Upper lobe of left lung (tissue), 6 donors: ENCODE data around the gene WDSUB1. TPM values are rescaled to one million over a fixed set of nuclear protein-coding genes. Genes with fewer than 3 reads are reported as not detected.

Experiments
- ATAC-seq, 2 donors: fragments of 200-7000 bp; cut with Tn5 transposase; one replicate each; pipeline ENCODE4 v1.9.1; 2022; ENCODE audit warnings: mild to moderate bottlenecking in 2 of 2, moderate library complexity in 2 of 2; ENCODE audit not compliant: low FRiP score in 2 of 2
- DNase-seq, 2 donors: peaks; one replicate each; pipeline ENCODE4 v3.0.0-alpha.2; 2019 to 2020
- H3K27ac ChIP-seq, 4 donors: fragments of 200-600 bp; sonication (generic); one replicate each; pipeline ENCODE4 v1.5.1; 2016 to 2019
- H3K27me3 ChIP-seq, 4 donors: fragments of 200-600 bp; sonication (generic); one replicate each; pipeline ENCODE4 v1.5.1; 2017 to 2019
- H3K36me3 ChIP-seq, 4 donors: fragments of 200-600 bp; sonication (generic); one replicate each; pipeline ENCODE4 v1.5.1; 2016 to 2019
- H3K4me1 ChIP-seq, 4 donors: fragments of 200-600 bp; sonication (generic); one replicate each; pipeline ENCODE4 v1.5.1; 2018 to 2019
- H3K4me3 ChIP-seq, 4 donors: fragments of 200-600 bp; sonication (generic); one replicate each; pipeline ENCODE4 v1.5.1; 2017 to 2019; ENCODE audit warnings: mild to moderate bottlenecking in 2 of 4, moderate library complexity in 1 of 4
- H3K9me3 ChIP-seq, 4 donors: fragments of 200-600 bp; sonication (generic); one replicate each; pipeline ENCODE4 v1.5.1; 2018 to 2019
- EP300 ChIP-seq, 4 donors: sonication (generic); formaldehyde crosslinking; IDR thresholded peaks; one replicate each; pipeline ENCODE4 v1.5.1; 2017; ENCODE audit warnings: antibody characterized with exemption in 4 of 4, control low read depth in 2 of 4
- POLR2A ChIP-seq, 4 donors: fragments of 450-650 bp; IDR thresholded peaks; one replicate each; pipeline ENCODE4 v1.5.1; 2016 to 2017; ENCODE audit warnings: antibody characterized with exemption in 4 of 4, mild to moderate bottlenecking in 2 of 4
- POLR2AphosphoS5 ChIP-seq, 2 donors: sonication (generic); formaldehyde crosslinking; IDR thresholded peaks; one replicate each; pipeline ENCODE4 v1.5.1; 2017; ENCODE audit warnings: antibody characterized with exemption in 2 of 2
- WGBS, 2 donors: methylation state at CpG; one replicate each; pipeline ENCODE4 v1.1.5; 2017 to 2018; 5-methylcytosine and 5-hydroxymethylcytosine counted together
- total RNA-seq, 6 donors: library from RNA; depleted of rRNA in 4 of 6; stranded (reverse); fragments of >200 nt in 4 of 6; gene quantifications; one replicate each; pipeline versions ENCODE4 v1.1.0 to v1.2.1, GENCODE V29; 2016 to 2021
- TF ChIP-seq, protein P1 (sequence below), 6 experiments: fragments of 450-650 bp in 4 of 6; fragments of 200-600 bp in 2 of 6; sonication (generic) in 2 of 6; IDR thresholded peaks; one replicate each; pipeline ENCODE4 v1.5.1; 2016 to 2019; ENCODE audit warnings: antibody characterized with exemption in 6 of 6
- donor health status: DM: no; HTN: no; CAD: no; lungs with moderate emphysema.
- donor health status: DM: no; HTN: yes; CAD: no; lungs with severe emphysema.

WDSUB1 gene
- total RNA-seq, 6 donors from 2014 or later, result 6.8 to 22.0 (median 13.9) TPM

DNA sequence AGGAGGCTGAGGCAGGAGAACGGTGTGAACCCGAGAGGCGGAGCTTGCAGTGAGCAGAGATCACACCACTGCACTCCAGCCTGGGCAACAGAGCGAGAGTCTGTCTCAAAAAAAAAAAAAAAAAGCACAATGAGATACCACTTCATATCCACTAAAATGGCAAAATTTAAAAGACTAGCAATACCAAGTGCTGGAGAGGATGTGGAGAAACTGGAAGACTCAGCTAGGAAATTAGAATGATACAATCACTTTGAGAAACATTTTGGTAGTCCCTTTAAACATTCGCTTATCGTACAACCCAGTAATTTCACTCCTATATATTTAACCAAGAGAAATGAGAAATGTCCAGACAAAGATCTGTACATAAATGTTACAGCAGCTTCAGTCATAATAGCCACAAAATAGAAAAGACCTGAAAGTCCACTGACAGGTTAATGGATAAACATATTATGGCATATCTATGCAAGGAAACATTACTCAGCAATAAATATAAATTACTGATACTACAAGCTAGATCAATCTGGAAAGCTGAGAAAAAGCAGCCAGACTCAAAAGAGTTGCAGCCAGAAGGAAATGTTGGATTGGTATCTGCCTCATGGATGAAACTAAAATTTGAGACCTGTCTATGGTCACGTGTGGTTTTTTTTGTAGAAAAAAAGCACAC lies 40.0 kb downstream of the WDSUB1 start:
- Histone ChIP-seq H3K9me3 (peaks cover 0 to 8% (median 0%) of the 10 kb centered on the region in 4 donors), H3K4me1 (peaks cover 7 to 21% (median 19%) of the 10 kb centered on the region in 4 donors), H3K27ac (no peak overlapping the region), H3K4me3 (no peak overlapping the region), H3K27me3 (no peaks in the 10 kb centered on the region), H3K36me3 (peaks cover 0 to 47% (median 13%) of the 10 kb centered on the region in 4 donors)
- DNase-seq (no peak), ATAC-seq (no peak)
- TF ChIP-seq POLR2AphosphoS5 (IDR thresholded peaks at IDR 0.05) (no peak), POLR2A (IDR thresholded peaks at IDR 0.05) (no peak), EP300 (IDR thresholded peaks at IDR 0.05) (no peak)
- TF ChIP-seq, protein P1, sequence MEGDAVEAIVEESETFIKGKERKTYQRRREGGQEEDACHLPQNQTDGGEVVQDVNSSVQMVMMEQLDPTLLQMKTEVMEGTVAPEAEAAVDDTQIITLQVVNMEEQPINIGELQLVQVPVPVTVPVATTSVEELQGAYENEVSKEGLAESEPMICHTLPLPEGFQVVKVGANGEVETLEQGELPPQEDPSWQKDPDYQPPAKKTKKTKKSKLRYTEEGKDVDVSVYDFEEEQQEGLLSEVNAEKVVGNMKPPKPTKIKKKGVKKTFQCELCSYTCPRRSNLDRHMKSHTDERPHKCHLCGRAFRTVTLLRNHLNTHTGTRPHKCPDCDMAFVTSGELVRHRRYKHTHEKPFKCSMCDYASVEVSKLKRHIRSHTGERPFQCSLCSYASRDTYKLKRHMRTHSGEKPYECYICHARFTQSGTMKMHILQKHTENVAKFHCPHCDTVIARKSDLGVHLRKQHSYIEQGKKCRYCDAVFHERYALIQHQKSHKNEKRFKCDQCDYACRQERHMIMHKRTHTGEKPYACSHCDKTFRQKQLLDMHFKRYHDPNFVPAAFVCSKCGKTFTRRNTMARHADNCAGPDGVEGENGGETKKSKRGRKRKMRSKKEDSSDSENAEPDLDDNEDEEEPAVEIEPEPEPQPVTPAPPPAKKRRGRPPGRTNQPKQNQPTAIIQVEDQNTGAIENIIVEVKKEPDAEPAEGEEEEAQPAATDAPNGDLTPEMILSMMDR (IDR thresholded peaks at IDR 0.05), result no peak
- WGBS, 2 donors, result 90 to 99% methylated on average over 7 of the region's 7 CpGs

DNA sequence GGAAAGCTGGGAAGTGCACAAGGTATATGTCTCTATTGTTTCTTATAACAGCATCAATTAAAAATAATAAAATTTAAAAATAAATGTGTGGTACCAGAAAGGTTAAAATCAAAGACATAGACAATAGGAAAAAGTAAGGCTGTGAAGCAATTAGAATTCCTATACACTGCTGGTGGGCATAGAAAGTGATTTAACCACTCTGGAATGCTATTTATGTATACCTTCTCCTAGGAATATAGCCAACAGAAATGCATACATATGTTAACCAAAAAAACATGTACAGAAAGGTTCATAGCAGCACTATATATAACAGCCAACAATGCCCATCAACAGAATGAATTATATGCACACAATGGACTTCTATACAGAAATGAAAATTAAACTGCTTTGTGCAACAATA lies 43.0 kb downstream of the WDSUB1 start:
- ATAC-seq (no peak), DNase-seq (no peak)
- TF ChIP-seq POLR2AphosphoS5 (IDR thresholded peaks at IDR 0.05), result no peak
- TF ChIP-seq, protein P1 (IDR thresholded peaks at IDR 0.05), result no peak
- no peak for TF ChIP-seq EP300 (IDR thresholded peaks at IDR 0.05)
- no peak for TF ChIP-seq POLR2A (IDR thresholded peaks at IDR 0.05)
- peaks cover 3 to 76% (median 34%) of the 10 kb centered on the region in 4 donors for H3K36me3 ChIP-seq
- H3K4me3 ChIP-seq, result no peak overlapping the region
- peaks cover 0 to 8% (median 0%) of the 10 kb centered on the region in 4 donors for H3K9me3 ChIP-seq
- no peak overlapping the region for H3K27ac ChIP-seq
- no peaks in the 10 kb centered on the region for H3K27me3 ChIP-seq
- H3K4me1 ChIP-seq, result no peaks in the 10 kb centered on the region

DNA sequence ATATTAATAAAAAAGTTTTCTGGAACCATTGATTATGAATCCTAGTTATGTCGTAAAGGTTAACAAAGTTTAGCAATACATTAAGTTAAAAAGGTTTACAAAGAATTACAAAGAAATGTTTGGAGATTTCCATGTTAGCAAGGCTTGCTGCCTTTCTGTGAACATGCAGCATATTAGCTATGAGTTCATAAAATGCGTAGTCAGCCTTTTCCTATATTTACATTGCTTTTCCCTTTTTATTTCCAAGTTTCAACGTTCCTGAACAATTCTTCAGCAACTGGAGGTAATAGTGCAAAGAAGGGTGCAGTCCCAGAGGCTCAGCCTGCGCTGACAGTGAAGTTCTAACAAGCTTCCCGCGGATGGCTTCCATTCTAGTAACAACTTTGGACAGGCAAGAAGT lies 51.6 kb downstream of the WDSUB1 start:
- no peak for TF ChIP-seq POLR2A (IDR thresholded peaks at IDR 0.05)
- no peak for TF ChIP-seq EP300 (IDR thresholded peaks at IDR 0.05)
- no peak for TF ChIP-seq POLR2AphosphoS5 (IDR thresholded peaks at IDR 0.05)
- TF ChIP-seq, protein P1 (IDR thresholded peaks at IDR 0.05), result no peak

DNA sequence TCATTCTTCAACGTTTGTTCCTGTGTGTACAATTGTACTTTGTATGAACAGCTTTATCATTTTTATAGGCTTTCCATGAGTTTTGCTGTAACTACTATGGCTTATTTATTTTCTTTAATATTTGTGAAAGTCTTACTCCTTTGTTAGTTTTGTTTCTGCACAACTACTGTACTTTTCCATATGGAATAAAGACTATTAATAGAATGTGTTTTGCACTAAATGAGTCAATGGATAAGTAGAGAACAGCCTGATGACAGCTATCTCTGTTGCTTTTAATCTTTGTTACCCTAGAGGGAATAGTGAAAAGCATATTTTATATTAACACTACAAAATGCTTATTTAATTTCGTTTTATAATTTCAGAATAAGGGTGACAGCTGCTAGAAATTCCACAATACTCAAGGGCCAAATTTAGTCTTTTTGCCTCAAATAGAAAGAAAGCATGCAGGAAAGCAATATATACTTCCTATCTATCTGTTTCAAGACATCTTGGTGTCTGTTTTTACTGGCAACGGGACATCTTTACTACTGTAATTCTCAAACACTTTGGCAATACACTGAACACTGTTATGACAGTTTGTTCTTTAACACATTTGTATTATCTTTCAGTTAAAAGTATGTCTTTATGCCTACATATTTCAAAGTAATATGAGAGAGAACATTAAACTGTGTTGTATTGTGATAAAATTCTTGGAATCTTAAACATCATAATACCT lies 53.9 kb downstream of the WDSUB1 start:
- TF ChIP-seq POLR2A (IDR thresholded peaks at IDR 0.05) (no peak), EP300 (IDR thresholded peaks at IDR 0.05) (no peak), POLR2AphosphoS5 (IDR thresholded peaks at IDR 0.05) (no peak)
- TF ChIP-seq, protein P1 (IDR thresholded peaks at IDR 0.05), result no peak
- DNase-seq (no peak), ATAC-seq (no peak)
- peaks cover 0 to 25% (median 16%) of the 10 kb centered on the region in 4 donors for H3K4me1 ChIP-seq
- 47 to 50% methylated on average over 3 of the region's 3 CpGs for WGBS, 2 donors
- peak overlapping the region in 1 of 4 donors; percentile 1 for H3K27ac ChIP-seq
- no peak overlapping the region for H3K4me3 ChIP-seq
- H3K9me3 ChIP-seq, result no peaks in the 10 kb centered on the region
- peaks cover 3 to 84% (median 23%) of the 10 kb centered on the region in 4 donors for H3K36me3 ChIP-seq
- H3K27me3 ChIP-seq, result no peaks in the 10 kb centered on the region

More for the DNA sequence above, 51.6 kb downstream of the WDSUB1 start:
- H3K9me3 ChIP-seq, result no peaks in the 10 kb centered on the region
- peaks cover 5 to 84% (median 29%) of the 10 kb centered on the region in 4 donors for H3K36me3 ChIP-seq
- H3K27me3 ChIP-seq, result no peaks in the 10 kb centered on the region
- ATAC-seq (no peak), DNase-seq (no peak)
- no peak overlapping the region for H3K4me3 ChIP-seq
- H3K27ac ChIP-seq, result no peak overlapping the region
- 87 to 93% methylated on average over 6 of the region's 6 CpGs for WGBS, 2 donors
- peaks cover 0 to 14% (median 10%) of the 10 kb centered on the region in 4 donors for H3K4me1 ChIP-seq
